GM21381 (cell line): ENCODE measurements around the gene FTO.
"Not testable (repeated sequence)": the region's sequence is repeated elsewhere in the genome, so short reads cannot be mapped to it uniquely, and the experiment has no call there.

Source experiments
- ATAC-seq: cut with Tn5 transposase; IDR thresholded peaks from one replicate; pipeline ENCODE4 v1.9.1; 2021; ENCODE audit warnings: mild to moderate bottlenecking, moderate library complexity; ENCODE audit not compliant: unreplicated experiment

Gene FTO

DNA sequence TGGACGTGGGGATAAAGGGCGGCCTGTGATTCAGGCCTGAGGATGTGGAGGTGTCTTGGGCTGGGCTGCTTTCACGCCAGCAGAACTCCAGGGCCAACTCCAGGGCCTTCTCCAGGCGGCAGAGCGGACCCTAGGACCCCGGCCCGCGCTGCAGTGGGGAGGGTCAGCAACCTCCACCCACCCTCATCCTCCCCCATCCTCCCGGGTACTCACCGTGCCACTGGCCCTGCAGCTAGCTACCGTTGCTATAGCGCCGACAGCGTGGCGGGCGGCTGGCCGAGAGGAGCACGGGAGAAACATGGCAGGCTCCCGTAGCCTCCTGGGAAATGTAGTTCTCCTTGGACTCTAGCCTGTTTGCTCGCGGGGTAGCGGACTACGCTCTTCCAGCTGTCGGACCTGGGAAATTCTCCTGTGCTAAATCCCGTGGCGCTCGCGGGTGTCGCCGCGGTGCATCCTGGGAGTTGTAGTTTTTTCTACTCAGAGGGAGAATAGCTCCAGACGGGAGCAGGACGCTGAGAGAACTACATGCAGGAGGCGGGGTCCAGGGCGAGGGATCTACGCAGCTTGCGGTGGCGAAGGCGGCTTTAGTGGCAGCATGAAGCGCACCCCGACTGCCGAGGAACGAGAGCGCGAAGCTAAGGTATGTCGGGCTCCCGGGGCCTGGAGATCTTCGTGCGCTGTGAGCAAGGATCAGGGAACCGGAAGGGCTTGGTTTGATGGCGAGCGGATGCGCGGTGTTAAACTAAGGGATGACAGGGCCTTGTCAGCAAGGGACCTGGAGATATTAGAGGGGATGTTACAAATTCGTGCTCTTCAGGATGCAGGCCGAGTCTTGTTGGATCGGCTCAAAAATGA is at the start of gene FTO, which contains the start of gene RPGRIP1L:
Gene FTO (plus strand): TSS at position 567 of the 855 bp plus-strand sequence.
Gene RPGRIP1L (minus strand): TSS at position 270 of the 855 bp plus-strand sequence. CDS start 3,136 bp downstream, outside the sequence.
- peak; percentile 99 for ATAC-seq

DNA sequence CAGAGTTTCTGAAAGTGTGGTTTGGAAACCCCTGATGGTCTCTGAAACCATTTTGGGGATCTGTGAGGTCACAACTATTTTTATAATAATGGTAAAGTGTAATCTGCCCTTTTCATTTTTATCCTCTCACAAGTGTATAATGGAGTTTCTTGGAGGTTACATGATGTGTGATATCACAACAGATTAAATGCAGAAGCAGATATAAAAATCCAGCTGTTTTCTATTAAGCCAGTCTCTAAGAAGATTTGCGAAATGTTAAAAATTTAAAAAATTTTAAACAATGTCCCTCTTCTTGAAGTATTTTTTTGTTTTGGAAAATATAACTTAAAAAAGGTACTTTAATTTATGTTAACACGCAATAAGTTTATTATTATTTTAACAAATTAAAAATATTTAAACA is 49.0 kb upstream of the FTO start:
- ATAC-seq: no peak

- no peak for ATAC-seq
These were observed 41.9 kb upstream of the FTO start for GRCh38 chr16:53662072-53662471.

DNA sequence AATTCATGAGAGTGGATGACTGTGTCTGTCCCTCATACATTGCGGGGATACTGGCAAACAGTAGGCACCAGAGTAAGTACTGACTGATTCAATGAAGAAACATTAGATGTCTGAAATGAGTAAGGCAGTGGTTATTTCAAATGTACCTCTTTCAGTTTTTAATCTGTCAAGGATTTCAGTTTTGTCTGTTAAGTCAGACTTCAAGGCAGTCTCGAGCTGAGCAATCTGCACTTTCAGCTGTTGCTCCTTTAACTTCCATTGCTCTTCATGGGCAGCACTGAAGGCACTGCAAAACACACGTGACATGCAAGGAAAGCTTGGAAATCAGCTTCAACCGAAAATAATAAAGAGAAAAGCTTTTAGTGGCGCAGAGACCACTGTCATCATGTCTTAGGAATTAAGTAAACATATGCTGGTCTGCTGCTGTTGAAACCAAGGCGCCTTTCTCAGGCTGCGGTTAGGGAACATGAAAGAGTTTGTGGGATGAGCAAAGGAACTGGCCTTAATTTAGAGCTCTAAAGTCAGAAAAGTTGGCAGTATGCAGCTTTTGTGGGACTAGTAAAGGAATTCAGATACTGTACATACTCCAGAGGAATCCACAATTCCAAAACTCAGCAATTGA is 39.1 kb upstream of the FTO start:
- peak; percentile 74 for ATAC-seq

DNA sequence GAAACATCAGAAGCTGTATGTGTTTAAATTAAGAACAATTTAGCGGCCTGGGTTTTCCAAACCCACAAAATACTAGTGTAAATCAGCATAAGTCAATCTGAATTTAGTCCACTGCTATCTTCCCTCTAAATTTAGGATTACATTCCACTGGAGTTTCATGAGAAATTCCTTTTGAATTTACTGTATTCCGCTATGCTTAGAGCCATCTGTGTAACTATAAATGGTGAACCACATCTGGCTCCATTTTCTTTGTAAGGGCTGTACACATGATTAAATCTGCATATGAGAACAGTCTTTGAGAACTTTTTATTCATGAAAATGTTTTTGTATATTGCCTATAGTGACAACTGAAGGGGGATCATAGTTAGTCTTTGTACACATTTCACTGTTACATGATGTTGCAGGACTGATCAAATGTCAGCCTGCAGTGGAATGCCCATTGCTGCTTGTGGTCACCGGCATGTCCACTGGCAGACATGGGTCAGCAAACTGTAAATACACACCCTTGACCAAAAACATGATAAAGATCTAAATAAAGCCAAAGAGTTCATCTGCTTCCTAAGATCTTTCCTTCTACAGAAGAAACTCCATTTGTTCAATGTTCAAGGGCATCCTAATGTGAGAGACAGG is 37.1 kb upstream of the FTO start:
- no peak for ATAC-seq

DNA sequence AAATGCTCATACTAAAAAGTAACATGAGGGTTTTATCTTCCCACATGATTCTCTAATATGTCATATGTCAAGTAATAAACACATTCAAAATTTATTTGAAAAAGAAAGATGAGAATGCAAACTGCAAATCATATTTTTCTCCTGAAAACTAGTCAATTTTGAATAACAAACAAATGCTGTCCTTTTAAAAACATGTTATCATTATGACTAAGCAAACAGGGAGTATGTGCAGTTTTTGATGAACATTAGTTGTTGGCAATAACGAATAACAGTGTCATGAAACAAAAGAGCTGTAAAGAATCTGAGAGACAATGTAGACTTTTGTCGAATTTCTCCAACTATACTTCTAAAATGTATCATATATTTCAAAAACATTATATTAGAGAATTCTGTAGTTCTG is 35.1 kb upstream of the FTO start:
- no peak for ATAC-seq

DNA sequence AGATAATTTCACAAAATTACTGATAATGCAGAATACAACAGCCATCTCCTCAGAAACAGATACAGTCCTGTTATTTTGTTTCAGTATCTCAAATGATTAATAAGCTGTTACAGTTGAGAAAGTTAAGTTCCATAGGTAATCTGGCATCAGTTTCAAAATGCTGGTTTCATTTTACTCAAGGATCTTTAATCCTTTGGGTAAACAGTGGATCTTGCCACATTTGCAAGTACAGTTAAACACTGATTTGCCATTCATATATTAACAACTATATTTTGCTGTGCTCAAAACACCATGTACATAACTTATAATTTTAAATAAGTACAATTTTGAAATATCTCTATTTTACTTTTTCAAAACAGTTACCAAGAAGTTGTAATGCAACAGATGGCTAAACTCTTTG is 31.5 kb upstream of the FTO start:
- ATAC-seq: no peak

DNA sequence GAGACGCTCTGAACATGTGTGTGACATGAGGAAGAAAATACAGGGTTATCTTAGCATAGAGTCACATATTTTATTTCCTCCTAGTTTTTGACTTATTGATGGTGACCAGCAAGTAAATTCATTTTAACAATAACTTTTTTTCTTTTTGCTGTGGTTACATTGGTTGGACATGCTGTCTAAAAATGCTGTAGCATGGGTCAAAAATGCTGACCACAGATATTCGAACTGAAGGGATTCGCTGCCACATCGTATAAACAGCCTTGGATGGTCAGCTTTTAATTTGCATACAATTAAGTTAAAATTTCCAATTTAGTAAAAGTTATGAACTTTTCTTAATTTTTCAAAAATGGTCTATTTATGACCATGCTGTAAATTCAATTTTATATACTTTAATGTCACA is 30.8 kb upstream of the FTO start:
- no peak for ATAC-seq

DNA sequence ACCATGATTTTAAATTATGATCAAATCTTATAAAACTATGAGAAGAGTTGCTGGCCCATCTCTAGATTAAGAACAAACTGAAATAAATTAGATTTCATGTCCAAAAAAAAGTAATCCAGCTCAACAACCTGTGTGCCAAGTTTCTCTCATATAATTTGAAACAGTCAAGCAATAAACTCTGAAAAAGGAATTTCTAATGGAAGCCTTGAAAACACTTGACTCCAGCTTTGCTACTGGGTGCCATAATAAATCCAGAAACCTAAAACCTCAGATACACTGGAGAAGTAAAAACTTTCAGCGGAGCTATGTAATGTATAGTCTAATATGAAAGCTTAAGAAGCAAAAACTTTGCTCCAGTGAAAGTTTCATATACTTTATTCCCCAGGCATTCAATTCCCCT is 25.8 kb upstream of the FTO start:
- no peak for ATAC-seq

DNA sequence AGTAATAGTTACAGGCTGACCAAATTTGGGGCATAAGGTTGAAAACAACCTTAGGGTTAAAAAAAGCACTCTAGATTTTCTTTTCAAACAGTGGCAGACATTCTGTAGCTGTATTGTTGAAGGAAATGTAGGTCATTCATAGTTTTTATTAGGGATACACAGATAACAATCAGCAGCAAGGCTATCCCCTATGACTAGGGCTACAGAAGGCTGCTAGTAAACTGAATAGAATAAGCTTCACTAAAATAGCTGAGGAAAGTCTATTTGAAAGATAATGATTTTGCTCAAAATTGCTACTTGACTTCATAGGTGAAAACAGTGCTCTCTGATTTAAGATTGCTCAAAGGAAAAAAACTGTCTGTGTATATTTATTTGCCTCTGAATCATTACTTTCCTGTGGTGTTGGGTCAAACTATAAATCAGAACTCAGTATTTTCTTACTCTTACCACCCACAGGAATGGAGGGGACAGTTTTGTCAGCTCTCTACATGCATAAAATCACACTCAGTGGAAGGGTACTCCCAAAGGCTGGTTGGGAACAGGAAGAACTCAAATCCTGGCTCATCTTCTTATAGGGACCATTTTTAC is 25.1 kb upstream of the FTO start:
- ATAC-seq: no peak

DNA sequence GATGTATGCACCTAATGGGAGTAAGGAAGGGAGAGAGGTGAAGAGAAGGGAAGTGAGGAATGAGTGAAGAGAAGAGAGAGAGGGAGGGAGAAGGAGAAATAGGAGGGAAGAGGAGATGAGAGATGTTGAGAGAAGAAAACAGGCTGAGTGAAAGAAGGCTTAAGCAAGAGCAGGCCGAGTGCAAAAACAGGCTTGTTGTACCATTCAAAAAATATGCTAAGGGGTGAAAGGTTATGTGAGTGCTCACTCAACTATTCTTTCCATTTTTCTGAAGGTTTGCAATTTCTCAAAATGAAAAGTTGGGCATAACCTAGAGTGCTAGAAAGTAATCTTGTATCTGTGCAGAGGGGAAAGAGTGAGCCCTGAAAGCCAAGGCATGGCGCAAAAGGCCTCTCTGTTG is 23.2 kb upstream of the FTO start:
- no peak for ATAC-seq

- no peak for ATAC-seq
These were observed 22.6 kb upstream of the FTO start for GRCh38 chr16:53681354-53681753.

DNA sequence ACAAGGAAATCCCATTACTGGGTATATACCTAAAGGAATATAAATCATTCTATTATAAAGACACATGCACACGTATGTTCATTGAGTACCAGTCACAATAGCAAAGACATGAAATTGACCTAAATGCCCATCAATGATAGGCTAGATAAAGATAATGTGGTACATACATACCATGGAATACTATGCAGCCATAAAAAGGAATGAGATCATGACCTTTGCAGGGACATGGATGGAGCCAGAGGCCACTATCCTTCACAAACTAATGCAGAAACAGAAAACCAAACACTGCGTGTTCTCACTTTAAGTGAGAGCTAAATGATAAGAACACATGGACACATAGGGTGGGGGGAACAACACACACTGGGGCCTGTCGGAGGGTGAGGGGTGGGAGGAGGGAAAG is 18.6 kb upstream of the FTO start:
- not testable (repeated sequence) for ATAC-seq

DNA sequence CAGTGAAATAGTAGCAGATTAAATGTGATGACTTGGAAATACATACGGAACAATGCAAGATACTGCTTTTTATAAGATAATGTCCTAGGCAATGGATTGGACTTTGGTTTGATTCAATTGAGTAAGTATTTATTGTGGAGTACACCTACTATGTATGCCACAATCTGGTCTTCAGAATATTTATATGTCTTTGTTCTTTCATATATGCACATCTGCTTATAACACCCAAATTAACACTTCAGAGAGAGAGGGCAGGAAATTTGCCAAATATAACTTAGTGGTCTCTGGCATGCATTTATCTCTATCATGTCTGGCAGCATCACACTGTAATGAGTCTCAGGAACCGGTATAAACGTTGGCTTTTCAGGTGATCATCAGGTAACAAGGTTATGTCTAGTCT is 17.2 kb upstream of the FTO start:
- no peak for ATAC-seq

GRCh38 chr16:53689636-53690035 is 14.3 kb upstream of the FTO start:
- no peak for ATAC-seq

DNA sequence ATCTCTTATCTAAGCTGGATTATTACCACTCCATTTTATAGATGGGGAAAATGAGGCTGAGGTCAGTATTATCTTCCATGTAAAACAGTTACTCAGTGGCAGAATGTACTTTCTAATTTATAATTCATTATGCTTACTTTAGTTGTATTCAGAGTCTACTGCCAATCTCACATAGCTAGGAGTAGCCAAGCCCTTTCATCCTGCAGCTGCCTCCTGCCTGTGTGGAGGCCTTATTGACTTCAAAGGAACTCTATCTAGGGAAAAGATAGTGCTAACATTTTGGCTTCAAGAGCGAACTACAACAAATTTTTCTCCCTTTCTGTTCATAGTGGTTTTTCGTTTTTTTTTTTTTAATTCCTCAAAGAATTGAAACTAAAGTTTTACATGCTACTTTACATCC is 13.2 kb upstream of the FTO start:
- ATAC-seq: no peak

DNA sequence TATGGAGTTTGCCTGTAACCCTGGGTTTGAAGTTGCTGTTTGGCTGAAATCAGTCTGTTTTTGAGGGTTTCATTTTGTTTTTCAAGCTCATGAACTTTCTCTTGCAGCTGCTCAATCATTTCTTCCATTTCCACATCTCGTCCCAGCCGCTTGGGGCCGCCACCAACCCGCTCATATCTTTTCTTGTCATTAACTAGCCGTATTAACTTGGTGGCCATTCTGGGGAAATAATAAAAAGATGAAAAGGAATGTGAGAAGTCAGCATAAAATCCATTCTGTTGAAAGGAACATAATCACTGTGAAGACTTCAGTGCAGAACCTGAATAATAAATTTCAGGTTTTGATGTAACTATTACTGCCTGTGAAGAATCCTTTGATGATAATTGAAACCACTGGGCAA is 11.8 kb upstream of the FTO start:
- ATAC-seq: no peak

GRCh38 chr16:53693320-53693719 is 10.6 kb upstream of the FTO start:
- ATAC-seq: no peak

DNA sequence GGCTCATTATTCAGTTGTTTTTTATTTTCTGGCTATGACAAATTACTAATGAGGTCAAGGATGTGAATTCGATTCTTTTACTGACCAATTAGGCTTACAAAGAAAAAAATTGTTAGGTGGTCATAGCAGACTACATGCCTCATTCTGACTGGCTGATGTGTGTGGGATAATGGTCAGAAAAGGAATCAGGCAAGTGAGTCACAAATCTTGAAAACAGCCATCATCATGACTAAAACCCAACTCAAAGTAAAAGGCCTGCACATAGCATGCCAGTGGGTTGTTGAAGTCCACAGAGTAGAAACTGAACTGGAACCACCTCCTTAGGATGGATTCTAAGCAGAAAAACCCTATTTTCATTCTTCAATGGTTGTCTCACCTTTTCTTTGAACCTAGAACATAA is 8.9 kb upstream of the FTO start:
- ATAC-seq: no peak

- not testable (repeated sequence) for ATAC-seq
These were observed 5.7 kb upstream of the FTO start for GRCh38 chr16:53698271-53698670.

GRCh38 chr16:53704445-53704813 is 473 bp downstream of the FTO start:
- ATAC-seq: no peak

- ATAC-seq: no peak
These were observed 3.7 kb downstream of the FTO start for GRCh38 chr16:53707671-53708070.
